ENCODE measurements around the gene NRG3. TPM values are rescaled to one million over a fixed set of nuclear protein-coding genes. Genes with fewer than 3 reads are reported as not detected.

The NRG3 gene
- total and polyA plus RNA-seq, 12 donors = 0.46 to 3.8 (median 1.3) TPM

DNA sequence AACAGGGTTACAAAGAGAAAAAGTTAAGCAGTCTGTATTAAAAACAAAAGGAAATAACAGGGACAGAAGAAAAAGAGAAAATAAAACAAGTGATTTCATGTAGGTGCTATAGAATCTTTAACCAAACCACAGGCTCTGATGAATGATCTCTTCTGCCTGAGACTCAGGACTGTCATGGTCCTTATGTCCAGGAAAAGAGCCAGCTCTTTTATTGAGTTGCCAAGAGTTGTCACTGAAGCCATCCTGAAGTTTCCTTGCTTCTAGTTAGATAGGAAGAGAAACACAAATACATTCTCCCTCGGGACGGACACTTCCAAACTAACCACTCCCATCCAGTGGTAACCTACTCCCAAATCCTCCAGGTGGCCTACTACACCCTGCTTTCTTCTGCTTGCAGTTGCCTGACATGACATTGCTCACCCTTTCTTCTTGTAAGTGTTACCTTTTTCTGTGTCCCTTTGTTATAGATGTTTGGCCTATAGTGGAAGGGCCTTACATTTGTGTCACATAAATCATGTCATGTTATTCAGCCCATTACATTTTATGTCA, 346.7 kb downstream of the NRG3 start:
- Histone ChIP-seq H3K4me1 (replicated peaks in 1 of 2) (no peaks in the 10 kb centered on the region), H3K4me3 (no peak overlapping the region), H3K27ac (no peak overlapping the region), H3K9me3 (replicated peaks in 1 of 3) (no peaks in the 10 kb centered on the region), H3K36me3 (replicated peaks in 1 of 2) (no peaks in the 10 kb centered on the region), H3K27me3 (no peaks in the 10 kb centered on the region)
- intact Hi-C loops (cut with DNase I) = no loop called here
- WGBS, 4 donors = 42 to 66% (median 54%) methylated on average over 2 of the region's 2 CpGs
- TF ChIP-seq POLR2A (IDR thresholded peaks at IDR 0.05) = no peak
- TF ChIP-seq, protein P1, sequence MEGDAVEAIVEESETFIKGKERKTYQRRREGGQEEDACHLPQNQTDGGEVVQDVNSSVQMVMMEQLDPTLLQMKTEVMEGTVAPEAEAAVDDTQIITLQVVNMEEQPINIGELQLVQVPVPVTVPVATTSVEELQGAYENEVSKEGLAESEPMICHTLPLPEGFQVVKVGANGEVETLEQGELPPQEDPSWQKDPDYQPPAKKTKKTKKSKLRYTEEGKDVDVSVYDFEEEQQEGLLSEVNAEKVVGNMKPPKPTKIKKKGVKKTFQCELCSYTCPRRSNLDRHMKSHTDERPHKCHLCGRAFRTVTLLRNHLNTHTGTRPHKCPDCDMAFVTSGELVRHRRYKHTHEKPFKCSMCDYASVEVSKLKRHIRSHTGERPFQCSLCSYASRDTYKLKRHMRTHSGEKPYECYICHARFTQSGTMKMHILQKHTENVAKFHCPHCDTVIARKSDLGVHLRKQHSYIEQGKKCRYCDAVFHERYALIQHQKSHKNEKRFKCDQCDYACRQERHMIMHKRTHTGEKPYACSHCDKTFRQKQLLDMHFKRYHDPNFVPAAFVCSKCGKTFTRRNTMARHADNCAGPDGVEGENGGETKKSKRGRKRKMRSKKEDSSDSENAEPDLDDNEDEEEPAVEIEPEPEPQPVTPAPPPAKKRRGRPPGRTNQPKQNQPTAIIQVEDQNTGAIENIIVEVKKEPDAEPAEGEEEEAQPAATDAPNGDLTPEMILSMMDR (IDR thresholded peaks at IDR 0.05) = no peak
- DNase-seq = peak in 1 of 7 donors; percentile 2

DNA sequence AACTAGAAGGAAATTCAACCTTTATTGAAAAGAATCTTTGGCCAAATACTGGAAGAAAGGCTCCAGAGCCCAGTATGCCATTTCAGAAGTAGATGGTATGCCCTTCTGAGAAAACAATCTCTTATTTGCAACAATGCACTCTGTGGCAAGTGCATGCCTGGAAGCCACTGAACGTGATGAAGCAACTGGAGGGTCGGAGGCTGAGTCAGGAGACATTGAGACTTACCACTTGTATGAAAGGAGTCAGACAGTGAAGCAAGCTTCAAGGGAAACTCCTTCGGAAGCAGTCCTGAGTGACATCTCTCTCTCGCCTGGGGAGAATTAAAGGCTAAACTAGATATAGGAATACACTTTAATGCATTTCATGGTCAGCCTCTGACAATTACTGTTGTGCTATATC, 353.7 kb downstream of the NRG3 start:
- Histone ChIP-seq H3K4me3 (no peak overlapping the region), H3K27me3 (no peaks in the 10 kb centered on the region), H3K4me1 (replicated peaks in 1 of 2) (no peaks in the 10 kb centered on the region), H3K9me3 (replicated peaks in 1 of 3) (no peaks in the 10 kb centered on the region), H3K36me3 (replicated peaks in 1 of 2) (no peaks in the 10 kb centered on the region), H3K27ac (no peak overlapping the region)
- intact Hi-C loops (cut with DNase I) = no loop called here
- WGBS, 4 donors = 74 to 81% (median 80%) methylated on average over 4 of the region's 4 CpGs
- no peak for DNase-seq
- no peak for TF ChIP-seq POLR2A (IDR thresholded peaks at IDR 0.05)
- TF ChIP-seq, protein P1 (IDR thresholded peaks at IDR 0.05) = no peak

DNA sequence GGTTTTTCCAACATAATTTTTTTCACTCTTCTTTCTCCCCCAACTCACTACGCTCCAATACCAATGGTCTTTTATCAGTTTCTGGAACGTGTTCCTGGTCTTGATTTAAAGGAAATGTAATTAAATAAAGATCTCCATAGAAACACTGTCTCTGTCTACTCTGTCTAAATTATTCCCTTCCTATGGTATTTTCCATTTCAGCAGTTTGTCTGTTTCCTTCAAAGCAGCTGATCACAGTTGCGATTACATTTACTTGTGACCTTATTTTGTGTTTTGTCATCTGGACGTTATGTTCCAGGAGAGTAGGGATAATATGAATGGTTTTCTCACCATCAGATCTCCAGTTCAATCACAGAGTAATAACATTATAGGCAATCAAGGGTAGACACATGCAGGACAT, 359.2 kb downstream of the NRG3 start:
- TF ChIP-seq POLR2A (IDR thresholded peaks at IDR 0.05) = no peak
- TF ChIP-seq, protein P1 (IDR thresholded peaks at IDR 0.05) = no peak
- Histone ChIP-seq H3K4me1 (replicated peaks in 1 of 2) (no peaks in the 10 kb centered on the region), H3K4me3 (no peak overlapping the region), H3K27ac (no peak overlapping the region), H3K27me3 (no peaks in the 10 kb centered on the region), H3K36me3 (replicated peaks in 1 of 2) (no peaks in the 10 kb centered on the region), H3K9me3 (replicated peaks in 1 of 3) (no peaks in the 10 kb centered on the region)
- no peak for DNase-seq
- 70 to 76% (median 74%) methylated on average over 4 of the region's 4 CpGs for WGBS, 4 donors
- intact Hi-C loops (cut with DNase I) = no loop called here

DNA sequence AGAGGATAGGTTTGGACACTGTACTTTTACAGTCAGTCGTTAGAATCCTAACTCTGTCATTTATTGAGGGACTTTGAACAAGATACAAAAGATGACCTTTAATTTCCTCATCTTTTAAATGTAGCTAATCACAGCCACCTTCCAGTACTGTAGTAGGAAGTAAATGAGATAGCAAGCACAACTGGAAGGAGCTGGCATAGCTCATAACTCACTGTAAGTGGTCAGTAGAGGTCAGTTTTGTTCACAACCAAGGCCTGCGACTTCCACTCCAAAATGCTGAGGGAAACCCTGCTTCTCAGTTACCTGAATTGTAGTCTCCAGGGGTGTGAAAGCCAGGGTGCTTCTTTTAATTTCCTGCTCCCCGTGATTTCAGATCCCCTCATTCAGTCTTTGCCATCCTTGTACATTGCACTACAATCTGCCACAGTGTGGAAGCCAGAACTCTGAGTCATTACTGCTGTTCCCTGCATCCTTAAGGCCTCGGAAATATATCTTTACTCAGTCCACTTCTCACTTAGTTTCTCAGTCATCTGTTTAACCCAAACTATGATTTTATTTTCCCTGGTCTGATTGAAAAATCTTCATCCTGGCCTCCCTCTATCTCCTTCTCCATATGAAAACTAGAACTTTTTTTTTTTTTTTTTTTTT, 361.2 kb downstream of the NRG3 start:
- Histone ChIP-seq H3K27ac (no peak overlapping the region), H3K27me3 (no peaks in the 10 kb centered on the region), H3K9me3 (replicated peaks in 1 of 3) (no peaks in the 10 kb centered on the region), H3K4me3 (no peak overlapping the region), H3K36me3 (replicated peaks in 1 of 2) (no peaks in the 10 kb centered on the region), H3K4me1 (replicated peaks in 1 of 2) (no peaks in the 10 kb centered on the region)
- no peak for TF ChIP-seq POLR2A (IDR thresholded peaks at IDR 0.05)
- TF ChIP-seq, protein P1 (IDR thresholded peaks at IDR 0.05) = no peak
- intact Hi-C loops (cut with DNase I) = no loop called here
- DNase-seq = no peak
- WGBS, 4 donors = 64 to 90% (median 73%) methylated on average over 4 of the region's 4 CpGs
